Esophagus squamous epithelium (tissue), 5 donors: ENCODE measurements around the gene BCL2L13. TPM values are rescaled to one million over a fixed set of nuclear protein-coding genes. Genes with fewer than 3 reads are reported as not detected.

ENCODE experiments used
- DNase-seq: peaks from one replicate; lab custom pipeline; 2025; lab: John Stamatoyannopoulos, UW
- H3K27ac ChIP-seq, 4 donors: fragments of 200-600 bp; sonication (generic); one replicate each; pipeline ENCODE4 v1.5.1; 2016 to 2019; ENCODE audit warnings: mild to moderate bottlenecking in 1 of 4
- H3K27me3 ChIP-seq, 4 donors: fragments of 200-600 bp; sonication (generic); 1 replicate in 3 of 4; 2 replicates in 1 of 4; pipeline versions ENCODE4 v1.5.1 to v1.6.0; 2017 to 2021; ENCODE audit warnings: antibody characterized with exemption in 1 of 4
- H3K36me3 ChIP-seq, 3 donors: fragments of 200-600 bp; sonication (generic); one replicate each; pipeline ENCODE4 v1.5.1; 2016 to 2019
- H3K4me1 ChIP-seq, 3 donors: fragments of 200-600 bp; sonication (generic); one replicate each; pipeline ENCODE4 v1.5.1; 2017 to 2019
- H3K4me3 ChIP-seq, 4 donors: fragments of 200-600 bp; sonication (generic); 1 replicate in 3 of 4; 2 replicates in 1 of 4; pipeline ENCODE4 v1.5.1; 2016 to 2019; ENCODE audit warnings: mild to moderate bottlenecking in 2 of 4, moderate library complexity in 1 of 4
- H3K9me3 ChIP-seq, 3 donors: fragments of 200-600 bp; sonication (generic); one replicate each; pipeline ENCODE4 v1.5.1; 2016 to 2019
- CTCF ChIP-seq, 6 experiments: fragments of 450-650 bp in 4 of 6; fragments of 200-600 bp in 2 of 6; sonication (generic) in 2 of 6; IDR thresholded peaks; one replicate each; pipeline ENCODE4 v1.5.1; 2016 to 2019; ENCODE audit warnings: antibody characterized with exemption in 6 of 6, mild to moderate bottlenecking in 4 of 6, moderate library complexity in 4 of 6
- POLR2A ChIP-seq, 4 donors: fragments of 450-650 bp; IDR thresholded peaks; one replicate each; pipeline ENCODE4 v1.6.1; 2017; ENCODE audit warnings: antibody characterized with exemption in 4 of 4, mild to moderate bottlenecking in 4 of 4, moderate library complexity in 3 of 4
- WGBS, 2 donors: methylation state at CpG; one replicate each; pipeline ENCODE4 v1.1.5; 2018; 5-methylcytosine and 5-hydroxymethylcytosine counted together
- intact Hi-C: fragments of 100-400 bp; cut with DNase I; formaldehyde crosslinking; loops from one replicate; pipeline ENCODE4 v1.15.0; 2022
- total RNA-seq, 4 donors: library from RNA; depleted of rRNA; stranded (reverse); fragments of >200 nt; gene quantifications; one replicate each; pipeline ENCODE4 v1.1.0, GENCODE V29; 2016
- donor health status: DM: yes; HTN: yes; CAD: no.

The BCL2L13 gene, protein sequence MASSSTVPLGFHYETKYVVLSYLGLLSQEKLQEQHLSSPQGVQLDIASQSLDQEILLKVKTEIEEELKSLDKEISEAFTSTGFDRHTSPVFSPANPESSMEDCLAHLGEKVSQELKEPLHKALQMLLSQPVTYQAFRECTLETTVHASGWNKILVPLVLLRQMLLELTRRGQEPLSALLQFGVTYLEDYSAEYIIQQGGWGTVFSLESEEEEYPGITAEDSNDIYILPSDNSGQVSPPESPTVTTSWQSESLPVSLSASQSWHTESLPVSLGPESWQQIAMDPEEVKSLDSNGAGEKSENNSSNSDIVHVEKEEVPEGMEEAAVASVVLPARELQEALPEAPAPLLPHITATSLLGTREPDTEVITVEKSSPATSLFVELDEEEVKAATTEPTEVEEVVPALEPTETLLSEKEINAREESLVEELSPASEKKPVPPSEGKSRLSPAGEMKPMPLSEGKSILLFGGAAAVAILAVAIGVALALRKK
- 10 to 100 TPM; 31.7 to 49.2 (median 43.1) TPM for total RNA-seq

- intact Hi-C loops = no loop called here
- no peaks in the 10 kb centered on the region for H3K9me3 ChIP-seq
- WGBS, 2 donors = 0% methylated on average over 12 to 17 of the region's 70 CpGs
- DNase-seq = peak; percentile 61
- peaks cover 11 to 55% (median 12%) of the 10 kb centered on the region in 3 donors for H3K4me1 ChIP-seq
- H3K36me3 ChIP-seq = no peaks in the 10 kb centered on the region
- no peaks in the 10 kb centered on the region for H3K27me3 ChIP-seq
- TF ChIP-seq CTCF (IDR thresholded peaks at IDR 0.05) = peak in 1 of 6 experiments; percentile 31
- peak in 3 of 4 donors; percentile 91 to 99 (median 97) for TF ChIP-seq POLR2A (IDR thresholded peaks at IDR 0.05)
- H3K4me3 ChIP-seq = peak within 1 kb of the TSS; percentile 69 to 98 (median 86)
- H3K27ac ChIP-seq = peak within 1 kb of the TSS; percentile 98 to 100 (median 100)
Observed at GRCh38 chr22:17638432-17639246, at the start of gene BCL2L13. Gene BCL2L13 (plus strand): TSS chr22:17638757. CDS start chr22:17655712, 16,955 bp downstream.

- Histone ChIP-seq H3K36me3 (peaks cover 9 to 55% (median 33%) of the 10 kb centered on the region in 3 donors), H3K9me3 (no peaks in the 10 kb centered on the region), H3K4me3 (no peak overlapping the region), H3K27me3 (no peaks in the 10 kb centered on the region), H3K27ac (no peak overlapping the region), H3K4me1 (peaks cover 0 to under 1% (median 0%) of the 10 kb centered on the region in 3 donors)
- WGBS, 2 donors = 85 to 87% methylated on average over 7 to 8 of the region's 10 CpGs
- intact Hi-C loops = no loop called here
- TF ChIP-seq POLR2A (IDR thresholded peaks at IDR 0.05) (no peak), CTCF (IDR thresholded peaks at IDR 0.05) (no peak)
- no peak for DNase-seq
Observed at GRCh38 chr22:17589810-17590375, 48.7 kb upstream of the BCL2L13 start.

GRCh38 chr22:17590586-17590985 lies 48.0 kb upstream of the BCL2L13 start:
- Histone ChIP-seq H3K36me3 (peaks cover 10 to 62% (median 33%) of the 10 kb centered on the region in 3 donors), H3K9me3 (no peaks in the 10 kb centered on the region)
- intact Hi-C loops = no loop called here

DNA sequence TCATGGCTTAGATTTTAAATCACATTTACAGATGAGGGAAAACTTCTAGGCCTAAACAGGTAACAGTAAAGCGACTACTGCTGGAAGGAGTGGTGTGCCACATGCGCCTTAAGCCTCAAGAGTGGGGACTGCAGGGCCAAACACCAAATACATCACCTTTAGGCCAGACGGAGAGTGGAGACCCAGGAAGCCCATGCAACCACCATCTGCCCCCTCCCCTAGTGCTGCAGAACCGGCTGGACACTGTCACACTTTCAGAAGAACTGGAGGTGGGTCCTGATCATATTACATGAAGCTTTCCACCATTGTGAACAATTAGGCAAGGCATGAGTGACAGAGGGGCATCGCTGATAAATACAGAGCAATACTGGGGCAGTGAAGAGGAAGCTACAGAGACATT lies 46.4 kb upstream of the BCL2L13 start:
- Histone ChIP-seq H3K4me1 (peaks cover 0 to 8% (median 0%) of the 10 kb centered on the region in 3 donors), H3K4me3 (no peak overlapping the region), H3K36me3 (peaks cover 18 to 78% (median 38%) of the 10 kb centered on the region in 3 donors), H3K9me3 (no peaks in the 10 kb centered on the region), H3K27ac (no peak overlapping the region), H3K27me3 (no peaks in the 10 kb centered on the region)
- intact Hi-C loops = no loop called here
- DNase-seq = no peak
- no peak for TF ChIP-seq CTCF (IDR thresholded peaks at IDR 0.05)
- no peak for TF ChIP-seq POLR2A (IDR thresholded peaks at IDR 0.05)
- 84 to 87% methylated on average over 4 to 5 of the region's 5 CpGs for WGBS, 2 donors

More at GRCh38 chr22:17590586-17590985, 48.0 kb upstream of the BCL2L13 start:
- H3K4me3 ChIP-seq = no peak overlapping the region
- no peaks in the 10 kb centered on the region for H3K27me3 ChIP-seq
- WGBS, 2 donors = 74 to 84% methylated on average over 3 to 4 of the region's 5 CpGs
- TF ChIP-seq CTCF (IDR thresholded peaks at IDR 0.05) (no peak), POLR2A (IDR thresholded peaks at IDR 0.05) (no peak)
- peaks cover 0 to 7% (median 0%) of the 10 kb centered on the region in 3 donors for H3K4me1 ChIP-seq
- no peak for DNase-seq
- H3K27ac ChIP-seq = no peak overlapping the region
